HepG2 (cell line): ENCODE measurements around the gene RAB30.

ENCODE experiments used
- BCLAF1 ChIP-seq: fragments of 450-650 bp; IDR thresholded peaks from 2 replicates; pipeline ENCODE4 v1.6.1; 2017; ENCODE audit warnings: mild to moderate bottlenecking
- FOXM1 ChIP-seq: sonication (generic); formaldehyde crosslinking; IDR thresholded peaks from 2 replicates; pipeline ENCODE4 v1.5.0; 2020; ENCODE audit warnings: missing genetic modification reagents
- JUN ChIP-seq: sonication (generic); formaldehyde crosslinking; IDR thresholded peaks from 2 replicates; pipeline ENCODE4 v1.4.0; 2020; ENCODE audit warnings: mild to moderate bottlenecking, missing genetic modification reagents
- KLF12 ChIP-seq: sonication (generic); formaldehyde crosslinking; IDR thresholded peaks from 2 replicates; pipeline ENCODE4 v1.4.0; 2020; ENCODE audit warnings: missing genetic modification reagents, borderline replicate concordance
- MAFK ChIP-seq, 2 experiments: IDR thresholded peaks in 1 of 2; conservative IDR thresholded peaks in 1 of 2; 2 replicates each; pipeline ENCODE4 v1.6.1; 2011; ENCODE audit warnings: improper control_type of control experiment in 2 of 2, low read length in 2 of 2
- PHF8 ChIP-seq: sonication (generic); formaldehyde crosslinking; IDR thresholded peaks from 2 replicates; pipeline ENCODE4 v1.5.0; 2020; ENCODE audit warnings: missing genetic modification reagents
- PRDM15 ChIP-seq: sonication (generic); formaldehyde crosslinking; IDR thresholded peaks from 2 replicates; pipeline ENCODE4 v1.4.0; 2020; ENCODE audit warnings: missing genetic modification reagents
- ZHX1 ChIP-seq: sonication (generic); formaldehyde crosslinking; IDR thresholded peaks from 2 replicates; pipeline ENCODE4 v1.8.1; 2022; ENCODE audit warnings: low read depth, mild to moderate bottlenecking, missing genetic modification reagents
- ZNF232 ChIP-seq: sonication (generic); formaldehyde crosslinking; IDR thresholded peaks from 2 replicates; pipeline ENCODE4 v1.4.0; 2020; ENCODE audit warnings: missing genetic modification reagents, borderline replicate concordance
- ZNF235 ChIP-seq: sonication (generic); formaldehyde crosslinking; IDR thresholded peaks from 2 replicates; pipeline ENCODE4 v1.8.1; 2023; ENCODE audit warnings: mild to moderate bottlenecking, missing genetic modification reagents, borderline replicate concordance
- ZNF549 ChIP-seq: sonication (generic); formaldehyde crosslinking; IDR thresholded peaks from 2 replicates; pipeline ENCODE4 v1.5.0; 2020; ENCODE audit warnings: missing genetic modification reagents
- ZNF83 ChIP-seq: sonication (generic); formaldehyde crosslinking; IDR thresholded peaks from 2 replicates; pipeline ENCODE4 v1.4.0; 2020; ENCODE audit warnings: missing genetic modification reagents, mild to moderate bottlenecking, borderline replicate concordance

- TF ChIP-seq FOXM1 (CRISPR knock-in tag) (no peak), PHF8 (CRISPR knock-in tag) (no peak), ZNF232 (CRISPR knock-in tag) (no peak), MAFK (conservative IDR thresholded peaks at IDR 0.05 in 1 of 2, IDR thresholded peaks at IDR 0.05 in 1 of 2; ENCODE audit: low read length in 2 of 2) (no peak), KLF12 (no peak), ZNF235 (CRISPR knock-in tag) (no peak), PRDM15 (no peak), ZNF549 (CRISPR knock-in tag) (no peak), BCLAF1 (no peak), ZNF83 (CRISPR knock-in tag) (no peak), ZHX1 (CRISPR knock-in tag) (no peak), JUN (CRISPR knock-in tag) (no peak)
These were observed 61.7 kb downstream of the RAB30 start for GRCh38 chr11:83009999-83010398.
